HG03064 (cell line): ENCODE data around the gene KLHL24.
"Not testable (repeated sequence)": the region's sequence is repeated elsewhere in the genome, so short reads cannot be mapped to it uniquely, and the experiment has no call there.

Source experiments
- ATAC-seq: cut with Tn5 transposase; IDR thresholded peaks from one replicate; pipeline ENCODE4 v1.9.1; 2021; ENCODE audit warnings: low read depth; ENCODE audit not compliant: unreplicated experiment

The KLHL24 gene

GRCh38 chr3:183632725-183633124 is 2.7 kb upstream of the KLHL24 start:
- ATAC-seq: not testable (repeated sequence)

DNA sequence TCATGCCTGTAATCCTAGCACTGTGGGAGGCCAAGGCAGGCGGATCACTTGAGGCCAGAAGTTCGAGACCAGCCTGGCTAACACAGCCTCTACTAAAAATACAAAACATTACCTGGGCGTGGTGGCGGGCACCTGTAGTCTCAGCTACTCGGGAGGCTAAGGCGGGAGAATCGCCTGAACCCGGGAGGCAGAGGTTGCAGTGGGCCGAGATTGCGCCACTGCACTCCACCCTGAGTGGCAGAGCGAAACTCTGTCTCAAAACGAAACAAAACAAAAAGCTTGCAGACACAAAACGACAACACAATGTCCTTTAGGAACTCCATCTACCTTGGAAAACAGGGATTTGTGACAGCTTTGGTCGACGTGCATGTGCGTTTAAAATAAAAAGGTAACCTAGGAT is 716 bp upstream of the KLHL24 start:
- ATAC-seq: no peak

DNA sequence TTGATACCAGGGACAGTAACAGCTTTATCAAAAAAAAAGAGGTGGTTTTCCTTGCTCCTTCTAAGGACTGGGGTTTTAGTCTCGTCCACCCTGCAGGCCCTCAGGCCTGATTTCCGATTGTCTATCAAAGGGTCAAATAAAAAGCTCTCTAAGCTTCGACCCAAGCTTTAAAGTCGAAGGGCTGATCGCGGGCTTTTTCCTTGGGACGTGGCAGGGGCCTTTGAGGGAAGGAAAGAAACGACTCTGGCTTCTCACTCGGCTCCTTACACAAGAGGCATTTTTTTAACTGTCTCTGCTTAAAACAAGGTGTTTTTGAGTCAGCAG is 354 bp upstream of the KLHL24 start:
- ATAC-seq: no peak

DNA sequence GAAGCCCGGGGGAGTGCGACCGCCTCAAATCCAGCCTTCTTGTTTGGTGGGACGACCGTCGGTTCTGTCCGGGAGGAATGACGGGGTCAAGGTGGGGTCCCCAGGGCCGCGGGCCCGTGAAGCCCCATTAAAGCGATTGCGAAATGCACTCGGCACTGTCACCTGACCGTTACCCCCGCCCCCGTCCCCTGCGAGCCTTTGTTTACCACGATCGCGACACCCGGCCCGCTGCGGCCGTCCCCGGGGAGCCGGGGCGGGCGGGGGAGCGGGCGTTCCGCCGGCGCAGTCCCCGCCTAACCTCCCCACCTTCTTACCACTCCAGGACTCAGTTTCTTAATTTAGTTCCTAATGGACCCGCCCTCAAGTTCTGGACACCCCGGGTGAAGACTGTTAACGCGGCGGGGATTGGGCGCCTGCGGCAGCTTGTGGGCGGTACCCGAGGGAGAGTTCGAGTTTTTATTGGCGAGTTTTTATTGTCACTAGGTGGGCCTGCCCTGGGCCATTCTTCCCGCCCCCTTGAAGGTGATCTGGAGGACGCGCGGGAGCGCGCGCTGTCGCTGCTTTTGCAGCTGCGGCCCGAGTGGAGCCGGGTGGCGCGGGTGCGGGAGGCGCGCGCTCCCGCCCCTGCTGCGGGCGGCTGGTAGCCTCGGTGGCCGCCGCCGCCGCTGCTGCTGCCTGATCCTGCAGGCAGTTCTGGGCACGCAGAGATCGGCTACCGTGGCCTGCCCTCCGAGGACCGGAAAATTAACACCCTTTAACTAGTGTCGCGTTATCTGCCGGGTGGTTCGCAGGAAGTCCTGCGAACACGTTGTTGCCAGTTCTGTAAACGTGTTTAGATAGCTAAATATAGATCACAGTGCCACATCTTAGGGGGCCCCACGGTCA is 1.0 kb downstream of the KLHL24 start:
- peak; percentile 79 for ATAC-seq

- ATAC-seq: no peak
Observed at GRCh38 chr3:183637106-183637486, 1.7 kb downstream of the KLHL24 start.

DNA sequence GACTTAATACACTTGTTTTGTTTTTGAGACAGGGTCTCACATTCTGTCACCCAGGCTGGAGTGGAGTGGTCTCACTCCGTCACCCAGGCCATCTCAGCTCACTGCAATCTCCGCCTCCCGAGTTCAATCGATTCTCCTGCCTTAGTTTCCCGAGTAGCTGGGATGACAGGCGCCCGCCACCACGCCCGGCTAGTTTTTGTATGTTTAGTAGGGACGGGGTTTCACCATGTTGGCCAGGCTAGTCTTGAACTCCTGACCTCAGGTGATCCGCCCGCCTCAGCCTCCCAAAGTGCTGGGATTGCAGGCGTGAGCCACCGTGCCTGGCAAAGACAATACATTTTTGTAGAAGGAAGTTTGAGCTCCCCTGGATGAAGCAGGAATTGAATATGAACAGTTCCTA is 2.2 kb downstream of the KLHL24 start:
- not testable (repeated sequence) for ATAC-seq

GRCh38 chr3:183638101-183638852 is 2.9 kb downstream of the KLHL24 start:
- no peak for ATAC-seq

DNA sequence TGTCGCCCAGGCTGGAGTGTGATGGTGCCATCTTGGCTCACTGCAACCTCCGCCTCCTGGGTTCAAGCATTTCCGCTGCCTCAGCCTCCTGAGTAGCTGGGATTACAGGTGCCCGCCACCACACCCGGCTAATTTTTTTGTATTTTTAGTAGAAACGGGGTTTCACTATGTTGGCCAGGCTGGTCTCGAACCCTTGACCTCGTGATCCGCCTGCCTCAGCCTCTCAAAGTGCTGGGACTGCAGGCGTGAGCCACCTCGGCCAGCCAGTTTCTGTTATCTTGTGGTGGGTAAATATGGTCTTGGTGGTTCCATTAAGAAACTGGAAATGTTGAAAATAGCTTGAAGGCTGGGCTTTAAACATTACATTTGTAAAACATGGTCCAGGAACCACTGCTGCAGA is 5.2 kb downstream of the KLHL24 start:
- ATAC-seq: not testable (repeated sequence)

DNA sequence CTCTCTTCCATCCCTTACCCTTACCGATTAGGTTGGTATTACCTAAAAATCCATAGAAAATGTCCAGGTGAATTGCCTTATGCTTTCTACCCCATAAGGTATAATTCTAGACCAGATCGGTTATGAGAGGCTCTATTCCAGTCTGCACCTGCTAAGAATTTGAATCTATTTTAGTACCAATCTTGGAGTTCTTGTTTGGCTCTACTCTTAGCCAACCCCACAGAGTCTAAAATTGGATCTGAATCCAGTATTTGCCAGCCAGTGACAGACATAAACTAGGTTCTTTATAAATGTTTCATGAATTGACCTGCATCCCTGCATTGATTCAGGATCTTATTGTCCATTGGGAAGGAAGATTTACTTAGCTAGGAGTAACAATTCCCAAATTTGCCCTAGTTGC is 6.5 kb downstream of the KLHL24 start:
- ATAC-seq: no peak

DNA sequence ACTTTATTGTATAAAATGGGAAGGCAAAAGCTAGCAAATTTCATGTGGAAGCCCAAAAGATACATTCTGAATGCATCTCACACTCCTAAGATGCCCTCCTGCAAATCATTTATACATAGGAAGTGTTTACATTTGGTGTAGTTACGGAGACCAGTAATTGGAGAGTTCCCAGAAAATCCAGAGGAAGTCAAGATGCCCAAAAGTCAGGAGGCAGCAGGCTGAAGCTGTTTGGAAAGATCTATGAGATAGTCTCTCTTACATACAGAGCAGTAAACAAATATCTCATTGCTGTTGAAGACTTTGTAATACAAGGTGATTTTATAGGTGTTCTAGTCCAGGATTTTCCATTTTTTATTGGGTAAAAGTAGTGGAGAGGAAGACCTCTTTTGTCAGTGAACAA is 8.8 kb downstream of the KLHL24 start:
- no peak for ATAC-seq

GRCh38 chr3:183645254-183645653 is 9.8 kb downstream of the KLHL24 start:
- ATAC-seq: no peak

DNA sequence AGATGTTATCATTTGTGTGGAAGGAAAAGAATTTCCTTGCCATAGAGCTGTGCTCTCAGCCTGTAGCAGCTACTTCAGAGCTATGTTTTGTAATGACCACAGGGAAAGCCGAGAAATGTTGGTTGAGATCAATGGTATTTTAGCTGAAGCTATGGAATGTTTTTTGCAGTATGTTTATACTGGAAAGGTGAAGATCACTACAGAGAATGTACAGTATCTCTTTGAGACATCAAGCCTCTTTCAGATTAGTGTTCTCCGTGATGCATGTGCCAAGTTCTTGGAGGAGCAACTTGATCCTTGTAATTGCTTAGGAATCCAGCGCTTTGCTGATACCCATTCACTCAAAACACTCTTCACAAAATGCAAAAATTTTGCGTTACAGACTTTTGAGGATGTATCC is 15.1 kb downstream of the KLHL24 start:
- no peak for ATAC-seq

DNA sequence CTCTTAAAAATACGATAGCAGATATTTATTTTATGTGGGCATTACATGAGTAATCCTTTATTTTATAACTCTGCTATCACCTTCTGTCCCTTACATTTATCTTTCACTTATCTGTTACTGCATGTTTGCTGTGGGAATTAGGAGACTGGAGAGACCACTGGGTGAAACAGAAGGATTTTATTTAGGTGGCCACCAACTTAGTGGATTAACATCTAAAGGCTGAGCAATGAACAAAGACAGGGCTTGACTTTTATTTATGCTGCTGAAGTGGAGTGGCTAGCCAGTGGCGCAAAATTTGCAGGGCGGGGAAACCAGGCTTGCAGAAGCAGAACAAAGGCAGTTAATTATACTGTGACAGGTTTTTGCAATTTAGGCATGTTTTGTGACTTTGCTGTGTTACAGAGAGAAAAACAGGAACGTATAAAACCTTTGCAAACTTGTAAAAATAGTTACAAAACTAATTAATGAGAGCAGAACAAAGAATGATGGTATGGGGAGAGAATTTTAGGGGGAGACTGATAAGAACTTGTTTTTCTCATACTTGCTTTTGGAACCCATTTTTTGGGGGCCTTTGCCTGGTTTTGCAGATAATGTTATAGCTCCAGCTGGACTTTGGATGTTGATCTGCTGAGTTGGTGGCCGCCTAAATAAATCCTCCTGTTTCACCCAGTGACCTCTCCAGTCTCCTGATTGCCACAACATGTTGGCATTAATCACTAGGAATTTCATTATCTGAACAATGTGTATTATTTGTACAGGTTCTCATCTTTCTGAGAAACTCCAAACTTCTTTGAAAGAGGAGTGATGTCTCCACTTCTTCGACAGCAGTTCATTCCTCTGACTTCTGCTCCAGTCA is 18.0 kb downstream of the KLHL24 start:
- no peak for ATAC-seq

DNA sequence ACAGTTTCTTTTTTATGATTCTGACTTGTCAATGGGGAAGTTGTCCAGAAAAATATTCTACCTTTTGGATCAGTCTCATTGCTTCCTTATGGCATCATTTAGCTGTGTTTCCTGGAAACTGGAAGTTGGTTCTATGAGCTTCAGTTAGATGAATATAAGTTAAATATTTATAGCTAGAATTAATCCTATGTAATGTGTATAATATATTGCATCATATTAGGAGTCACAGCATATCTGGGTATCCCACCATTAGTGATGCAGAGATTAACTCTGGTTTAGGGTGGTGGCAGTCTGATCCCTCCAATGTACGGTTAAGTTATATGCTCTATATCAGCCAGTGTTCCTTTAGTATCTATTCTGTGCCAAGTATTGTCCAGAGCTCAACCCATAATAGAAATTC is 19.3 kb downstream of the KLHL24 start:
- ATAC-seq: no peak

- no peak for ATAC-seq
Observed at GRCh38 chr3:183662099-183662498, 26.7 kb downstream of the KLHL24 start.

GRCh38 chr3:183664913-183665381 is 29.5 kb downstream of the KLHL24 start:
- no peak for ATAC-seq

GRCh38 chr3:183680061-183680460 is 44.6 kb downstream of the KLHL24 start:
- no peak for ATAC-seq

DNA sequence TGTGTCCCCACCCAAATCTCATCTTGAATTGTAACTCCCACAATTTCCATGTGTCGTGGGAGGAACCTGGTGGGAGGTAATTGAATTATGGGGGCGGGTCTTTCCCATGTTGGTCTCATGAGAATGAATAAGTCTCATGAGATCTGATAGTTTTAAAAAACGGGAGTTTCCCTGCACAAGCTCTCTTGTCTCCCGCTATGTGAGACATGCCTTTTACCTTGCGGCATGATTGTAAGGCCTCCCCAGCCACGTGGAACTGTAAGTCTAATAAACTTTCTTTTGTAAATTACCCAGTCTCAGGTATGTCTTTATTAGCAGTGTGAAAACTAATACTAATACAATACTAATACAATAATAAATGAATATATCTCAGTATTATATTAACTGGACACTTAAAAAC is 52.3 kb downstream of the KLHL24 start:
- no peak for ATAC-seq

- ATAC-seq: no peak
Observed at GRCh38 chr3:183688874-183689273, 53.5 kb downstream of the KLHL24 start.

DNA sequence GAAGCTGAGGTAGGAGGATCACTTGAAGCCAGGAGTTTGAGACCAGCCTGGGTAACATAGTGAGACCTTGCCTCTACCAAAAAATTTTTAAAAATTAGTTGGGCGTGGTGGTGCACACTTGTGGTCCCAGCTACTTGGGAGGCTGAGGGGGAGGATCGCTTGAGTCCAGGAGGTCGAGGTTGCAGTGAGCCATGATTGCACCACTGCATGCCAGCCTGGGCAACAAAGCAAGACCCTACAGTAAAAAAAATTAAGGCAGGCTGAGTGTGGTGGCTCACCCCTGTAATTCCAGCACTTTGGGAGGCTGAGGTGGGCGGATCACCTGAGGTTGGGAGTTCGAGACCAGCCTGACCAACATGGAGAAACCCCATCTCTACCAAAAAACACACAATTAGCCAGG is 54.2 kb downstream of the KLHL24 start:
- ATAC-seq: not testable (repeated sequence)

GRCh38 chr3:183690402-183690995 is 55.1 kb downstream of the KLHL24 start:
- ATAC-seq: no peak
